Gastrocnemius medialis (tissue), 4 donors: Measurements from ENCODE around the gene OGG1. TPM values are rescaled to one million over a fixed set of nuclear protein-coding genes. Genes with fewer than 3 reads are reported as not detected.
A peak's percentile ranks its signal among the peaks of the same experiment; 100 is the strongest.

ENCODE experiments used
- ATAC-seq, 2 donors: fragments of 150-250 bp; one replicate each; pipeline ENCODE4 v1.9.1; 2016
- DNase-seq, 2 donors: peaks; one replicate each; pipeline ENCODE4 v3.0.0-alpha.2; 2019
- H3K27ac ChIP-seq, 4 donors: fragments of 200-600 bp; sonication (generic); 1 replicate in 1 of 4; 2 replicates in 3 of 4; pipeline ENCODE4 v1.5.1; 2016 to 2018; ENCODE audit warnings: mild to moderate bottlenecking in 2 of 4, moderate library complexity in 1 of 4
- H3K27me3 ChIP-seq, 3 donors: fragments of 200-600 bp; sonication (generic) in 2 of 3; 1 replicate in 1 of 3; 2 replicates in 2 of 3; pipeline versions ENCODE4 v1.5.1 to v1.6.0; 2016 to 2019; ENCODE audit warnings: mild to moderate bottlenecking in 1 of 3, moderate library complexity in 1 of 3
- H3K36me3 ChIP-seq, 2 donors: fragments of 200-600 bp; sonication (generic) in 1 of 2; one replicate each; pipeline ENCODE4 v1.5.1; 2017 to 2018
- H3K4me1 ChIP-seq, 2 donors: fragments of 200-600 bp; sonication (generic) in 1 of 2; one replicate each; pipeline ENCODE4 v1.5.1; 2016 to 2017; ENCODE audit warnings: mild to moderate bottlenecking in 2 of 2
- H3K4me3 ChIP-seq, 4 donors: fragments of 200-600 bp; sonication (generic) in 3 of 4; 1 replicate in 1 of 4; 2 replicates in 3 of 4; pipeline ENCODE4 v1.5.1; 2016 to 2019; ENCODE audit warnings: mild to moderate bottlenecking in 2 of 4
- H3K9me3 ChIP-seq, 3 donors: fragments of 200-600 bp; sonication (generic) in 2 of 3; 1 replicate in 1 of 3; 2 replicates in 2 of 3; pipeline ENCODE4 v1.5.1; 2016 to 2019
- CTCF ChIP-seq, 5 experiments: fragments of 450-650 bp in 3 of 5; fragments of 200-600 bp in 2 of 5; sonication (generic) in 2 of 5; IDR thresholded peaks in 4 of 5; conservative IDR thresholded peaks in 1 of 5; 1 replicate in 4 of 5; 2 replicates in 1 of 5; pipeline ENCODE4 v1.5.1; 2016 to 2019; ENCODE audit warnings: antibody characterized with exemption in 5 of 5, mild to moderate bottlenecking in 3 of 5, moderate library complexity in 3 of 5
- POLR2A ChIP-seq, 2 donors: fragments of 450-650 bp; IDR thresholded peaks; one replicate each; pipeline ENCODE4 v1.6.1; 2017; ENCODE audit warnings: antibody characterized with exemption in 2 of 2, mild to moderate bottlenecking in 2 of 2, moderate library complexity in 2 of 2
- in situ Hi-C, 4 donors: fragments of 200-750 bp; cut with MboI; loops; one replicate each; pipeline versions ENCODE4 v1.15.0 to v1.8.0; 2017; ENCODE audit warnings: low sequenced_read_pairs in 4 of 4
- intact Hi-C: fragments of 100-400 bp; cut with DNase I; formaldehyde crosslinking; loops from one replicate; pipeline ENCODE4 v1.15.1; 2023; ENCODE audit warnings: low total_unique reads
- total RNA-seq, 4 donors: library from RNA; depleted of rRNA; stranded (reverse); fragments of >200 nt; gene quantifications; one replicate each; pipeline versions ENCODE4 v1.1.0 to v1.2.3, GENCODE V29; 2016

Gene OGG1
- total RNA-seq, 4 donors from 2014 or later: 4.1 to 13.3 (median 7.4) TPM

DNA sequence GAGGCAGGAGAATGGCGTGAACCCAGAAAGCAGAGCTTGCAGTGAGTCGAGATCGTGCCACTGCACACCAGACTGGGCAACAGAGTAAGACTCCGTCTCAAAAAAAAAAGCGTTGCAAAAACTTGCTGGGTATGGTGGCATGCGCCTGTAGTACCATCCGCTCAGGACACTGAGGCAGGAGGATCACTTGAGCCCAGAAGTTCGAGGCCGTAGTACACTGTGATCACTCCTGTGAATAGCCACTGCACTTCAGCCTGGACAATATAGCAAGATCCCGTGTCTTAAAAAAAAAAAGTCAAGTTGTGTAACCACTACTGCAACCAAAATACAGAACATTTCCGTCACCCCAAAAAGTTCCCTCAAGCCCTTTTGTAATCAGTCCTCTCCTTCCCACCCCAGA is 44.6 kb downstream of the OGG1 start:
- intact Hi-C loops: no loop called here
- ATAC-seq (no peak), DNase-seq (no peak)
- Histone ChIP-seq H3K4me1 (peaks cover 20 to 27% of the 10 kb centered on the region in 2 donors), H3K4me3 (no peak overlapping the region), H3K36me3 (peaks cover 6 to 26% of the 10 kb centered on the region in 2 donors), H3K27ac (peak overlapping the region in 1 of 4 donors; percentile 93), H3K9me3 (no peaks in the 10 kb centered on the region), H3K27me3 (no peaks in the 10 kb centered on the region)
- in situ Hi-C loops: no loop called here
- TF ChIP-seq POLR2A (IDR thresholded peaks at IDR 0.05) (no peak), CTCF (IDR thresholded peaks at IDR 0.05 in 4 of 5, conservative IDR thresholded peaks at IDR 0.05 in 1 of 5) (no peak)

- ATAC-seq: no peak
- no peak for DNase-seq
- Histone ChIP-seq H3K27ac (no peak overlapping the region), H3K4me3 (no peak overlapping the region), H3K4me1 (peaks cover 20 to 27% of the 10 kb centered on the region in 2 donors), H3K36me3 (peaks cover 6 to 30% of the 10 kb centered on the region in 2 donors), H3K27me3 (no peaks in the 10 kb centered on the region), H3K9me3 (no peaks in the 10 kb centered on the region)
- in situ Hi-C loops: no loop called here
- TF ChIP-seq CTCF (IDR thresholded peaks at IDR 0.05 in 4 of 5, conservative IDR thresholded peaks at IDR 0.05 in 1 of 5): no peak
- intact Hi-C loops: no loop called here
Observed at GRCh38 chr3:9795207-9795606, 45.5 kb downstream of the OGG1 start.

- no peaks in the 10 kb centered on the region for H3K9me3 ChIP-seq
- in situ Hi-C loops: no loop called here
- H3K27me3 ChIP-seq: no peaks in the 10 kb centered on the region
- no peak for ATAC-seq
- no peak for DNase-seq
- no peak for TF ChIP-seq CTCF (IDR thresholded peaks at IDR 0.05 in 4 of 5, conservative IDR thresholded peaks at IDR 0.05 in 1 of 5)
- no peak for TF ChIP-seq POLR2A (IDR thresholded peaks at IDR 0.05)
- H3K27ac ChIP-seq: no peak overlapping the region
- H3K4me3 ChIP-seq: no peak overlapping the region
- intact Hi-C loops: no loop called here
- H3K4me1 ChIP-seq: peaks cover 8 to 18% of the 10 kb centered on the region in 2 donors
- peaks cover 6 to 48% of the 10 kb centered on the region in 2 donors for H3K36me3 ChIP-seq
Observed at GRCh38 chr3:9797196-9797945, 47.6 kb downstream of the OGG1 start.

GRCh38 chr3:9800529-9800928 is 50.8 kb downstream of the OGG1 start:
- in situ Hi-C loops: no loop called here
- intact Hi-C loops: loop anchor here (5.0 kb wide), 1 partner anchor 117 kb away; the partner anchor contains the start of gene IL17RC
- DNase-seq: no peak
- no peak overlapping the region for H3K4me3 ChIP-seq
- H3K4me1 ChIP-seq: peaks cover 10 to 12% of the 10 kb centered on the region in 2 donors
- peak overlapping the region in 1 of 4 donors; percentile 33 for H3K27ac ChIP-seq
- H3K27me3 ChIP-seq: no peaks in the 10 kb centered on the region
- TF ChIP-seq POLR2A (IDR thresholded peaks at IDR 0.05) (no peak), CTCF (IDR thresholded peaks at IDR 0.05 in 4 of 5, conservative IDR thresholded peaks at IDR 0.05 in 1 of 5) (peak in 1 of 5 experiments; percentile 9)
- H3K36me3 ChIP-seq: peaks cover 6 to 76% of the 10 kb centered on the region in 2 donors
- no peaks in the 10 kb centered on the region for H3K9me3 ChIP-seq
- no peak for ATAC-seq
